ENCODE results near the gene KRT40.
A peak's percentile ranks its signal among the peaks of the same experiment; 100 is the strongest.

The KRT40 gene

GRCh38 chr17:40995116-40995515 lies 11.0 kb upstream of the KRT40 start:
- DNase-seq, result no peak

DNA sequence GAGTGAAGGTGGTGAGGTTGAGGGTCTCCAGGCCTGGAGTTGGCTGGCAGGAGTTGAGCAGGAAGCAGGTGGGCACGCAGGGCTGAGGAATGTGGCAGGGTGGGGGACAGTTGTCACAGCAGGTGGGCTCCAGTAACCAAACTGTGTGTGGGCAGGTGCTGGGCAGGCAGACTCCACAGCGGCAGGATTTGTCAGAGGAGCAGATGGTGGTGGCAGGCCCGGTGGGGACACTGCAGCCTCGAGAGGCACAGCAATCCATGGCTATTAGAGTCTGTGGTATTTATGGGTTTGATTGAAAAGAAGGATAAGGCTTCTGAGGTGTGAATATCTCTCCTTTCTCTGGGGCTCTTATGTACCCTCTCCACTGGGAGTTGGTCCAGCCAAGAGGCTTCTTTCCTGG lies 9.7 kb upstream of the KRT40 start, which contains the start of gene KRTAP3-3:
Gene KRTAP3-3 (minus strand): TSS at position 326 of the 400 bp plus-strand sequence. CDS start 67 bp downstream, at position 259.
- DNase-seq, result no peak

DNA sequence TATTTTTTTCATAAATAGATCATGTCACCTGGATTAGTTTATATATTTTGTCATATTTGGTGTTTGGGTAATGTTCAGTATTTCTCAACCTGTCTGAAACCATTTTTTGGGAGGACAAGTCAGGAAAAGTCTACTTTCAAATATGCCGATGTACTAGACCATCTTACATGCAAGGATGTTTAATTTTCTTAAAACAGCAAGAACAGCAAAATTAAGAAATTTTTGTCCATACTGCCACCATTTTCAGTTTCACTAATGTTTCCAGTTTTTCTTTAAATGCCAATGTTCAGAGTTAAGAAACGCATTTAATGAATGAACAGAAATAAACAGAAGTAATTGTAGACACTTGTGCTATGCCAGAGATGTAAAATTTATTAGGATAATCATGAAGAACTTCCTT lies 9.0 kb upstream of the KRT40 start:
- no peak for DNase-seq

- DNase-seq, result no peak
Measured at GRCh38 chr17:40992666-40993065, 8.5 kb upstream of the KRT40 start.

DNA sequence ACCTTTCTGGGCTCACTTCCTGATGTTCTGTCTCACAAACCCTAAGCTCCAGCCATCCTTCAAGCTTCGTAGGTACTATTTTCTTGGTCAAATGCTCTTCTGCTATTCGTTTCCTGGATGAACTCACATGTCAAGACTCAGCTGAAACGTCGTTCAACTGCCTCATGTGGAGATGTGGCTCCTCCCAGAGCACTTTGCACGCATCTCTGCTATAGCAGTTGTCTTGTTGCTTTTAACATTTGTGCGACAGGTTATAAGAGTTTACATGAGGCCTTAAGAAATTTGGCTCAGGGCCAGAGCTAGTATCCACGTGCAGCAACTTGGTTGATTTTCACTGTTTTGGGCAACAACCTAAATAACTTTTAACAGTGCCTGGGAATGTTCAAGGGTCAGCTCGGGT lies 2.8 kb upstream of the KRT40 start:
- no peak for DNase-seq

- no peak for DNase-seq
Measured at GRCh38 chr17:40981115-40981514, 3.0 kb downstream of the KRT40 start.

GRCh38 chr17:40980596-40980995 lies 3.5 kb downstream of the KRT40 start:
- DNase-seq, result no peak

- DNase-seq, result no peak
Measured at GRCh38 chr17:40980117-40980516, 4.0 kb downstream of the KRT40 start.

DNA sequence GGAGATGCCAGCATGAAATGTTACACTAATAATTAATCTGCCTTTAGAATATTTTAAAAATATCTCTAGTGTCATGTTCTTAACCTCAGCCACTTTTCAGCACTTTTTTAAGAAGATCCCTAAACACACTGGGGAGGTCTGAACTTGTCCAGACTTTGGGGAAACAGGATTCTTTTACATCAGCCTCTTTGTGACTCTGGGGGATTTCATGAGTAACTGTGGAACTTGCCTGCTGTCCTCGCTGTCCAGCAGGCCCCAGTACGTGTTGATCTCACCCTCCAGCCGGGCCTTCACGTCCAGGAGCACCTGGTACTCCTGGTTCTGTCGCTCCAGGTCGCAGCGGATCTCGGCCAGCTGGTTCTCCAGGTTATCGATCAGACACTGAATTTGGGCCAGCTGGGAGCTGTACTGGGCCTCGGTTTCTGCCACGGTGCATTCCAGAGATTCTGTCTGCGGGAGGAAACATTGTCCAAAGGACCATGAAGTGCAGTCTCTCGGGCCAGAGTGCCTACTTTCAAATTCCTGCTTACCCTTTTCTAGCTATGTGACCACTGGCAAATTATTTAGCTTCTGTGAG lies 5.5 kb downstream of the KRT40 start:
- DNase-seq, result no peak

GRCh38 chr17:40975516-40975915 lies 8.6 kb downstream of the KRT40 start:
- no peak for DNase-seq

- DNase-seq, result no peak
Measured at GRCh38 chr17:40974366-40974765, 9.8 kb downstream of the KRT40 start.

DNA sequence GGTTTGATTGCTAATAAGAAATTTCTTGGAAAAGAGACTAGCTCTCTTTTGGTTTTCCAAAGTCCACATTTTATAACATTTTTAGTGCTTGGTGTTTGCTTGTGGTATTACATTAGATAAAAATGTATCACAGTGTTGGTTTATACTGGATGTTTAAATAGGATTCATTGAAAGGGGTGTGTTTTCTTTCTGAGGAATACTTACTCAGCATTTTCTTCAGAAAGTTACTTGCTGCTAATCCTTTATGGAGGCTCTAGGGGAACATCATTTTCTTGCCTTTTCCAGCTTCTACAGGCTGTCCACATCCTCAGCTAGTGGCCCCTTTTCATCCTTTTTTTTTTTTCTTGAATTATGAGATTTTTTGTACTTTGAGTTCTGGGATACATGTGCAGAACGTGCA lies 16.5 kb downstream of the KRT40 start:
- no peak for DNase-seq

GRCh38 chr17:40966848-40967247 lies 17.3 kb downstream of the KRT40 start, which contains the start of gene KRT39:
Gene KRT39 (minus strand): TSS chr17:40966948. CDS start chr17:40966856, 92 bp downstream.
- no peak for DNase-seq

DNA sequence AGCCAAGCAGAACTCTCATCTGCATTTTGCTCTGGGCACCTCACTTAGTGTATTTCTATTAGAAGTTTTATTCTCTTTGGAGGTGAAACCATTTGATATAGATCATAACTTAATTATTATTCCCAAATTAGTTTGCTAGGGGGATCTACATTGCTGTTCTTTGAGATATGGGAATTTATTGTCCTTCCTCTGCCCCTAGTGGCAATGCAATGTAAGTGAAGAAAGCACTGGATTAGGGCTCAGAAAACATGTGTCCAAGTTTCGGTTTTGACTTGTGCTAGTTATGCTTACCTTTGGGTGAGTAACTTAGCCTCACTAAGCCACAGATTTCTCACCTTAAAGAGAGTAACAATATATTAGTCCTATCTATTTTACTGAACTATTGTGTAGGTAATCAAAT lies 20.3 kb downstream of the KRT40 start:
- no peak for DNase-seq

DNA sequence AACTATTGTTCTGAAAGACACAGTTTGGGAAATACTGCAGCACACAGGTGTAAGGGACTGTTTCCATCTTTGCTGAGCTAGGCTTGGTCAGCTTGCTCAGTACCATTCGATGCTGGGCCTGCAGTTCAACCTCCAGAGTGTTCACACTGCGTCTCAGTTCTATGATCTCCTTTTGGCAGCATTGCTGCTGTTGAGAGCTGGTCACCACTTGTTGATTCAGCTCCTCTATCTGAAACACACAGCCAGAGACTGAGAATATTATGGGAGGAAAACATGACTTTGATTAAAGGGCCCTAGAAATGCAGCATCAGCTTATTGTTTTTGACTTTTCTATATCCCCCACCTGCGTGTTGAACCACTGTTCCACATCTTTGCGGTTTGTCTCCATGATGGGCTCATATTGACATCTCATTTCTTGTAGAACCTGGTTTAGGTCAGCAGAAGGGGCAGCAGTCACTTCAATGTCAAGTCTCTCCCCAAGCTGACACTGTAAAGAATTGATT lies 22.0 kb downstream of the KRT40 start:
- DNase-seq, result no peak

GRCh38 chr17:40961591-40961990 lies 22.5 kb downstream of the KRT40 start:
- no peak for DNase-seq

DNA sequence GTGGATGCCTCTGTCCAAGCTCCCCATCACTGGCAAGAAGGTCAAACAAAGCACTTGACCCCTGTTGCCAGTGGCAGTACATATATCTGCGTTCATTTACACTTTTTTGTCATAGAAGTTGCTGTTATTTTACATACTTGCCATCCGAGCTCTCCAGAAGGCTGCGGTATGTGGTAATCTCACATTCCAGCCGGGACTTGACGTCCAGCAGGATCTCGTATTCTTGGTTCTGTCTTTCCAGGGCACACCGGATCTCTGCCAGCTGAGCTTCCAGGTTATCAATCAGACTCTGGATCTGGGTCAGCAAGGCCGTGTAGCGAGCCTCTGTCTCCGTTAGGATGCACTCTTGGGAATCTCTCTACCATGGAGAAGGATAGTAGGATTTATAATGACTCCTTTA lies 24.0 kb downstream of the KRT40 start:
- peak; percentile 50 for DNase-seq

GRCh38 chr17:40958086-40958953 lies 25.8 kb downstream of the KRT40 start:
- DNase-seq, result no peak

GRCh38 chr17:40956401-40957254 lies 27.5 kb downstream of the KRT40 start:
- DNase-seq, result peak; percentile 57

DNA sequence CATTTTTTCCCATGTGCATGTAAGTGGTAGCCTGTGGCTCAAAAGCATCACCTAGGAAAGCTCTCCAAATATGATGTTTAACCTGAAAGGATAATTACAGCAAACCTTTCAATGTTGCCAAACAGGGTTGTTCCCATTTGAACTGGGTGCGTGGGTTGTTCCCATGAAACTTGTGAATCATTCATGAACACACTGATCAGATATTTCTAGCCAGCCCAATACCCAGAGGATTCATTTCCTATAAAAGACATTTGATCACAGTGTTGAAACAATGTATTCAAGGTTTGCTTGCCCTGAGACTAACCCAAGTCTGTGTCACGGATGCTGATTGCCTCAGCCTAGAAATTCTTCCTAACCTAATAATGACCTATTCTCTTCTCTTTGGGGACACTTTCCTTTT lies 30.2 kb downstream of the KRT40 start:
- DNase-seq, result no peak

- peak; percentile 50 for DNase-seq
Measured at GRCh38 chr17:40952661-40953060, 31.5 kb downstream of the KRT40 start.

GRCh38 chr17:40952154-40952553 lies 32.0 kb downstream of the KRT40 start:
- DNase-seq, result no peak

- DNase-seq, result no peak
Measured at GRCh38 chr17:40951011-40951622, 33.0 kb downstream of the KRT40 start.

Measured in NCI-H226 (cell line).